ENCODE measurements around the gene LRP2. TPM values are rescaled to one million over a fixed set of nuclear protein-coding genes. Genes with fewer than 3 reads are reported as not detected.
"Not testable (repeated sequence)": the region's sequence is repeated elsewhere in the genome, so short reads cannot be mapped to it uniquely, and the experiment has no call there.

LRP2 gene
- total RNA-seq, 2 experiments from 2014 or later = 0.02 to 0.15 TPM

GRCh38 chr2:169275696-169276444 lies 86.5 kb downstream of the LRP2 start:
- Mint-ChIP-seq H3K27me3 (peaks cover 30% of the 10 kb centered on the region), H3K27ac (no peak overlapping the region), H3K4me3 (no peak overlapping the region), H3K9me3 (no peaks in the 10 kb centered on the region), H3K4me1 (no peaks in the 10 kb centered on the region), H3K36me3 (ENCODE audit: low read depth) (no peaks in the 10 kb centered on the region)
- ChIA-PET POLR2A (no interaction called here), CTCF (no interaction called here)
- no peak for DNase-seq

GRCh38 chr2:169272010-169272409 lies 90.3 kb downstream of the LRP2 start:
- CTCF ChIA-PET = no interaction called here

DNA sequence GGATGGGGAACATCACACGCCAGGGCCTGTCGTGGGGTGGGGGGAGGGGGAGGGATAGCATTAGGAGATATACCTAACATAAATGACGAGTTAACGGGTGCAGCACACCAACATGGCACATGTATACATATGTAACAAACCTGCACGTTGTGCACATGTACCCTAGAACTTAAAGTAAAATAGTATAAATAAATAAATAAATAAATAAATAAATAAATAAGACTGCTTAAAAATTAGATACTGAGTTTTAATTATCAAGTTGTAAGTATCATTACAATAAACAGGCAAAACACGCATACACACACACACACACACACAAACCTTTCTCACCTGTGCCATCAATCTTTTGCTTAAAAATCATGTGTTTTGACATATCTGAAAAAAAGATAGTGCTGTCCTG lies 91.8 kb downstream of the LRP2 start:
- DNase-seq; H3K4me3 Mint-ChIP-seq; POLR2A ChIA-PET; CTCF ChIA-PET; H3K27ac Mint-ChIP-seq; H3K36me3 Mint-ChIP-seq (ENCODE audit: low read depth); H3K4me1 Mint-ChIP-seq; H3K9me3 Mint-ChIP-seq: not testable (repeated sequence)
- peaks cover 27% of the 10 kb centered on the region for H3K27me3 Mint-ChIP-seq

More at GRCh38 chr2:169272010-169272409, 90.3 kb downstream of the LRP2 start:
- H3K27ac Mint-ChIP-seq = no peak overlapping the region
- peaks cover 27% of the 10 kb centered on the region for H3K27me3 Mint-ChIP-seq
- POLR2A ChIA-PET = no interaction called here
- no peak for DNase-seq
- H3K4me1 Mint-ChIP-seq = no peaks in the 10 kb centered on the region
- H3K9me3 Mint-ChIP-seq = no peaks in the 10 kb centered on the region
- H3K4me3 Mint-ChIP-seq = no peak overlapping the region
- no peaks in the 10 kb centered on the region for H3K36me3 Mint-ChIP-seq (ENCODE audit: low read depth)

DNA sequence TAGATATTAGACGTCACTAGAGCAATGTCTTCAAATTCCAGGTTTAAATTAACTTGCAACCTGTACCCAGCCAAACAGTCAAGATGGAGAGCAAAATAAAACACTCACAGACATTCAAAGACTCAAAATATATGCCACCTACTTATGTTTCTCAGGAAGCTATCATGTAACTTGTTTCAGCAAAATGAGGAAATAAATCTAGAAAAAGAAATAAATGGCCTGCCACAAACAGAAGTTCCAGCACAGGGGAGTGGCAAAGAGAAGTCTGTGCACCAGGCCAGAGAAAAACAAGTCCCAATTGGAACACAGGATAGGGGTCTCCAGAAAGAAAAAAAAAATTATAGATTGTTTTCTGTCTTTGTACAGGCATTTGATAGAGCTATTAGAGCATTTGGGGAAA lies 96.7 kb downstream of the LRP2 start:
- H3K4me3 Mint-ChIP-seq = no peak overlapping the region
- no peak overlapping the region for H3K27ac Mint-ChIP-seq
- H3K4me1 Mint-ChIP-seq = no peaks in the 10 kb centered on the region
- CTCF ChIA-PET = no interaction called here
- POLR2A ChIA-PET = no interaction called here
- DNase-seq = no peak
- peaks cover 11% of the 10 kb centered on the region for H3K27me3 Mint-ChIP-seq
- H3K9me3 Mint-ChIP-seq = no peaks in the 10 kb centered on the region
- H3K36me3 Mint-ChIP-seq (ENCODE audit: low read depth) = no peaks in the 10 kb centered on the region

GRCh38 chr2:169260846-169261642 lies 101.3 kb downstream of the LRP2 start:
- CTCF ChIA-PET = no interaction called here

GRCh38 chr2:169260246-169260645 lies 102.1 kb downstream of the LRP2 start:
- Mint-ChIP-seq H3K4me1 (no peaks in the 10 kb centered on the region), H3K9me3 (no peaks in the 10 kb centered on the region), H3K27ac (no peak overlapping the region), H3K4me3 (no peak overlapping the region), H3K36me3 (ENCODE audit: low read depth) (no peaks in the 10 kb centered on the region), H3K27me3 (peaks cover 13% of the 10 kb centered on the region)
- no peak for DNase-seq
- CTCF ChIA-PET = no interaction called here
- POLR2A ChIA-PET = no interaction called here

More at GRCh38 chr2:169260846-169261642, 101.3 kb downstream of the LRP2 start:
- POLR2A ChIA-PET = no interaction called here
- Mint-ChIP-seq H3K36me3 (ENCODE audit: low read depth) (no peaks in the 10 kb centered on the region), H3K4me3 (no peak overlapping the region), H3K4me1 (no peaks in the 10 kb centered on the region), H3K9me3 (no peaks in the 10 kb centered on the region), H3K27me3 (peaks cover 13% of the 10 kb centered on the region), H3K27ac (no peak overlapping the region)
- no peak for DNase-seq

- no peaks in the 10 kb centered on the region for H3K9me3 Mint-ChIP-seq
- H3K4me3 Mint-ChIP-seq = no peak overlapping the region
- no peak overlapping the region for H3K27ac Mint-ChIP-seq
- no peak for DNase-seq
- no peaks in the 10 kb centered on the region for H3K4me1 Mint-ChIP-seq
- peaks cover 13% of the 10 kb centered on the region for H3K27me3 Mint-ChIP-seq
- ChIA-PET POLR2A (interaction anchor here (0.7 kb wide), 1 partner anchor 129 kb away, joined by 3 read pairs; no protein-coding TSS in a partner anchor), CTCF (interaction anchor here (0.7 kb wide), 1 partner anchor 914 kb away, joined by 4 read pairs; no protein-coding TSS in a partner anchor)
- H3K36me3 Mint-ChIP-seq (ENCODE audit: low read depth) = no peaks in the 10 kb centered on the region
These were observed 102.9 kb downstream of the LRP2 start for GRCh38 chr2:169259402-169259801.

DNA sequence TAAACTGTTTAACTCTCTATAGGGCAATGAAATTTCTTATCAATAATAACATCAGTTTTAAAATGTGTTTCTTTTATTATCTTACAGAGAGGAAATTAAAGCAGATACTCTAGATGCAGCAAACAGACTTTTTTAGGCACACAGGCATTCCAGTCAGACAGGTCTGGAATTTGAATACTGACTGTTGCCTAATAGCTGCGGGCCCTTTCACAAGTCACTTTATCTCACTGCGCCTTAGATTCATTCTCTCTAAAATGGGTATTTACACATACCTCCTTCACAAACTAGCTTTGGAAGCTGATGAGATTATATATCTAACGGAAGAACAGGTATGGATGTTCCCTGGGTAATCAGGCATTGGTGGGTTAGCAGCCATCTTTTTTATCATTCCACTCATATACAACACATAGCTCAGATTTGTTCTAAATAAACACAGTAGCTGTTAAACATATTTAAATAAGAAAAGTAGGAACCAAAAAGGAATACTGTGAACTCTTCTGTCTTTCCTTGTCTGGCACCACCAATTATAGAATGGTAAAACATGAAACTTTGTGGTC lies 104.2 kb downstream of the LRP2 start:
- ChIA-PET CTCF (interaction anchor here (0.8 kb wide), 1 partner anchor 32 kb away, joined by 3 read pairs; no protein-coding TSS in a partner anchor), POLR2A (no interaction called here)
- Mint-ChIP-seq H3K27me3 (peaks cover 13% of the 10 kb centered on the region), H3K4me1 (no peaks in the 10 kb centered on the region), H3K36me3 (ENCODE audit: low read depth) (no peaks in the 10 kb centered on the region), H3K4me3 (no peak overlapping the region), H3K27ac (no peak overlapping the region), H3K9me3 (no peaks in the 10 kb centered on the region)
- no peak for DNase-seq

- Mint-ChIP-seq H3K4me1 (no peaks in the 10 kb centered on the region), H3K36me3 (ENCODE audit: low read depth) (no peaks in the 10 kb centered on the region), H3K27me3 (peaks cover 7% of the 10 kb centered on the region), H3K4me3 (no peak overlapping the region), H3K27ac (no peak overlapping the region), H3K9me3 (no peaks in the 10 kb centered on the region)
- POLR2A ChIA-PET = no interaction called here
- CTCF ChIA-PET = no interaction called here
- no peak for DNase-seq
These were observed 107.6 kb downstream of the LRP2 start for GRCh38 chr2:169254774-169255173.

- Mint-ChIP-seq H3K27me3 (peaks cover 4% of the 10 kb centered on the region), H3K4me3 (no peak overlapping the region), H3K4me1 (no peaks in the 10 kb centered on the region), H3K36me3 (ENCODE audit: low read depth) (no peaks in the 10 kb centered on the region), H3K27ac (no peak overlapping the region), H3K9me3 (no peaks in the 10 kb centered on the region)
- ChIA-PET CTCF (no interaction called here), POLR2A (no interaction called here)
- no peak for DNase-seq
These were observed 115.1 kb downstream of the LRP2 start for GRCh38 chr2:169247211-169247610.

DNA sequence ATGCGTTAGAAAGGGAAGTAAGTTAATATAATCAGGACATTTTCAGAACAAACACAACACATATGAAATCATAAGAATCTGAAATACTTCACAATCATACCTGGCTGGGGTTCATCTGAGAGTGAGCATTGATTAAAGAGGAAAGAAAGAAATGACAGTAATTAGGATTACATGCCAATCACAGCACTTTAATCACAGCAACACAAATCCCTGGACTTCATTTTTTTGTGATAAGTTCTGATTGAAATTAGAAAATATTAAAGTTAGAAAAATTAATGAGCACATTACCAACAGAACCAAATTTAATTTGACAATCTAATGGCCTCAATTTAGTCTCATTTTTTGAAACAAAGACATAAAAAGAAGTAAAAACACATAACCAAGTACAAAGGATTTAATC lies 121.9 kb downstream of the LRP2 start:
- CTCF ChIA-PET = no interaction called here
- Mint-ChIP-seq H3K27ac (no peak overlapping the region), H3K4me3 (no peak overlapping the region)

DNA sequence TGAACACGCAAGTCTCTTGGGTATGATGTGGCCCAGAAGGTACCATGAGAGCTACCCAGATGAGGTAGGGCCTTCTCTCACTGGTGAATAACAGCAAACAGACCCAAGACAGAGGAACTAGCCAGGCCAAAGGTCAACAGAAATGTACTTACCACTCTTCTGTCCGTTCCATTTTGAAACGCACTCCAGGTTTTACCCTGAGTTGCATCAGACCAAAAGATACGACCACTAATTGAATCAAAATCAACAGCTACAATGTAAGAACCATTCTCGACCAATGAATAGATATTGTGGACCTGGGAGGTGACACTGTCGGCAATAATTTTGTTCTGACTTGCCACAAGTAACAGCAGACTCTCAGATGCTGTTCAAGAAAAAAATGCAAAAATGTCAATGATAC lies 124.4 kb downstream of the LRP2 start:
- H3K27ac Mint-ChIP-seq = no peak overlapping the region
- ChIA-PET POLR2A (no interaction called here), CTCF (no interaction called here)
- no peaks in the 10 kb centered on the region for H3K9me3 Mint-ChIP-seq
- peaks cover 8% of the 10 kb centered on the region for H3K4me1 Mint-ChIP-seq
- peaks cover 13% of the 10 kb centered on the region for H3K27me3 Mint-ChIP-seq
- no peaks in the 10 kb centered on the region for H3K36me3 Mint-ChIP-seq (ENCODE audit: low read depth)
- DNase-seq = no peak
- H3K4me3 Mint-ChIP-seq = no peak overlapping the region

More for the DNA sequence above, 121.9 kb downstream of the LRP2 start:
- peaks cover 12% of the 10 kb centered on the region for H3K27me3 Mint-ChIP-seq
- no peak for DNase-seq
- POLR2A ChIA-PET = no interaction called here
- H3K9me3 Mint-ChIP-seq = no peaks in the 10 kb centered on the region
- no peaks in the 10 kb centered on the region for H3K36me3 Mint-ChIP-seq (ENCODE audit: low read depth)
- peaks cover 8% of the 10 kb centered on the region for H3K4me1 Mint-ChIP-seq

DNA sequence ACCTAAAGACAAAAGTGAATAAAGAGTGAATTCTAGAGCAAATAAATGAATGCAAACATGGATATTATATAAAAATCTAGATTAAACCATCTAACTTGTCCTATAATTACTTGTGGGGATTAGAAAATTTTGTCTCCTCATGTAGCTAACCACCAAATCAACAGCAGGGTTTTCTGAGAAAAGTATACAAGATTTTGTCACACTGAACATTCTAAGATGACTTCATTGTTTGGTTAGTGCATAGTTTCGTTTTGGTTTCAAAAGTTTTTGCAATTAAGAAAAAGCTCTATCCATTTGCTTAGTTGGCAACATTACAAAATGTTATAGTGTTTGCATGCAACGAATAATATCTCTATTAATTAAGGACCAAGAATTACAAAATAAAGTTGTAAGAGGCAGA lies 125.0 kb downstream of the LRP2 start:
- H3K4me1 Mint-ChIP-seq = peaks cover 8% of the 10 kb centered on the region
- POLR2A ChIA-PET = no interaction called here
- no peaks in the 10 kb centered on the region for H3K9me3 Mint-ChIP-seq
- H3K27ac Mint-ChIP-seq = no peak overlapping the region
- DNase-seq = no peak
- no peaks in the 10 kb centered on the region for H3K36me3 Mint-ChIP-seq (ENCODE audit: low read depth)
- CTCF ChIA-PET = no interaction called here
- peaks cover 11% of the 10 kb centered on the region for H3K27me3 Mint-ChIP-seq
- H3K4me3 Mint-ChIP-seq = no peak overlapping the region
